KBM-7 (cell line): ENCODE results near the gene CTAG1A.
"Not testable (repeated sequence)": the region's sequence is repeated elsewhere in the genome, so short reads cannot be mapped to it uniquely, and the experiment has no call there.

Source experiments
- DNase-seq: peaks from one replicate; pipeline ENCODE4 v3.0.0-alpha.2; 2015
- in situ Hi-C: fragments of 300-500 bp; cut with MboI; formaldehyde crosslinking; loops from 2 replicates; pipeline ENCODE4 v1.14.3; 2020; ENCODE audit warnings: low sequenced_read_pairs, low pct_unique_long_range_greater_than_20kb, mixed read lengths

Gene CTAG1A

GRCh38 chrX:154603438-154604430 lies 18.8 kb downstream of the CTAG1A start:
- DNase-seq, result peak; percentile 10
- in situ Hi-C loops, result loop anchor here (25.0 kb wide), 1 partner anchor 234 kb away; the partner anchor contains the start of gene SMIM9

- no peak for DNase-seq
These were observed 20.6 kb downstream of the CTAG1A start for GRCh38 chrX:154605566-154605965.

GRCh38 chrX:154607370-154607769 lies 22.4 kb downstream of the CTAG1A start:
- in situ Hi-C loops, result loop anchor here (25.0 kb wide), 1 partner anchor 230 kb away; the partner anchor contains the start of gene SMIM9
- DNase-seq, result no peak

More at GRCh38 chrX:154605566-154605965, 20.6 kb downstream of the CTAG1A start:
- in situ Hi-C loops, result loop anchor here (25.0 kb wide), 1 partner anchor 232 kb away; the partner anchor contains the start of gene SMIM9

- DNase-seq, result not testable (repeated sequence)
- in situ Hi-C loops, result loop anchor here (25.0 kb wide), 1 partner anchor 229 kb away; the partner anchor contains the start of gene SMIM9
These were observed 23.0 kb downstream of the CTAG1A start for GRCh38 chrX:154607976-154608375.

GRCh38 chrX:154608823-154609222 lies 23.9 kb downstream of the CTAG1A start:
- DNase-seq, result not testable (repeated sequence)
- in situ Hi-C loops, result loop anchor here (25.0 kb wide), 1 partner anchor 228 kb away; the partner anchor contains the start of gene SMIM9

- in situ Hi-C loops, result loop anchor here (25.0 kb wide), 1 partner anchor 226 kb away; the partner anchor contains the start of gene SMIM9
- DNase-seq, result not testable (repeated sequence)
These were observed 26.2 kb downstream of the CTAG1A start for GRCh38 chrX:154611146-154611545.

GRCh38 chrX:154613586-154613985 lies 28.7 kb downstream of the CTAG1A start:
- DNase-seq, result not testable (repeated sequence)
- in situ Hi-C loops, result loop anchor here (25.0 kb wide), 1 partner anchor 224 kb away; the partner anchor contains the start of gene SMIM9

- not testable (repeated sequence) for DNase-seq
- in situ Hi-C loops, result loop anchor here (25.0 kb wide), 1 partner anchor 218 kb away; the partner anchor contains the start of gene SMIM9
These were observed 34.2 kb downstream of the CTAG1A start, which contains the start of gene CTAG1B for GRCh38 chrX:154619182-154619581. TSS of gene CTAG1B (minus strand) at chrX:154619282. CDS start at chrX:154619218, 64 bp downstream.

GRCh38 chrX:154620767-154621414 lies 36.0 kb downstream of the CTAG1A start:
- DNase-seq, result not testable (repeated sequence)
- in situ Hi-C loops, result loop anchor here (25.0 kb wide), 1 partner anchor 216 kb away; the partner anchor contains the start of gene SMIM9

- in situ Hi-C loops, DNase-seq: not testable (repeated sequence)
These were observed 44.0 kb downstream of the CTAG1A start for GRCh38 chrX:154628960-154629359.

- DNase-seq, in situ Hi-C loops: not testable (repeated sequence)
These were observed 46.0 kb downstream of the CTAG1A start for GRCh38 chrX:154630949-154631348.

GRCh38 chrX:154633661-154634060 lies 48.7 kb downstream of the CTAG1A start:
- DNase-seq, in situ Hi-C loops: not testable (repeated sequence)
